Upper lobe of left lung (tissue), 4 donors: Measurements from ENCODE around the gene HNF1A.

Source experiments
- EP300 ChIP-seq, 4 donors: sonication (generic); formaldehyde crosslinking; IDR thresholded peaks; one replicate each; pipeline ENCODE4 v1.5.1; 2017; ENCODE audit warnings: antibody characterized with exemption in 4 of 4, control low read depth in 2 of 4
- POLR2A ChIP-seq, 4 donors: fragments of 450-650 bp; IDR thresholded peaks; one replicate each; pipeline ENCODE4 v1.5.1; 2016 to 2017; ENCODE audit warnings: antibody characterized with exemption in 4 of 4, mild to moderate bottlenecking in 2 of 4
- POLR2AphosphoS5 ChIP-seq, 2 donors: sonication (generic); formaldehyde crosslinking; IDR thresholded peaks; one replicate each; pipeline ENCODE4 v1.5.1; 2017; ENCODE audit warnings: antibody characterized with exemption in 2 of 2
- TF ChIP-seq, protein P1 (sequence below), 6 experiments: fragments of 450-650 bp in 4 of 6; fragments of 200-600 bp in 2 of 6; sonication (generic) in 2 of 6; IDR thresholded peaks; one replicate each; pipeline ENCODE4 v1.5.1; 2016 to 2019; ENCODE audit warnings: antibody characterized with exemption in 6 of 6

GRCh38 chr12:120932956-120933526 lies 45.3 kb upstream of the HNF1A start:
- TF ChIP-seq, protein P1, sequence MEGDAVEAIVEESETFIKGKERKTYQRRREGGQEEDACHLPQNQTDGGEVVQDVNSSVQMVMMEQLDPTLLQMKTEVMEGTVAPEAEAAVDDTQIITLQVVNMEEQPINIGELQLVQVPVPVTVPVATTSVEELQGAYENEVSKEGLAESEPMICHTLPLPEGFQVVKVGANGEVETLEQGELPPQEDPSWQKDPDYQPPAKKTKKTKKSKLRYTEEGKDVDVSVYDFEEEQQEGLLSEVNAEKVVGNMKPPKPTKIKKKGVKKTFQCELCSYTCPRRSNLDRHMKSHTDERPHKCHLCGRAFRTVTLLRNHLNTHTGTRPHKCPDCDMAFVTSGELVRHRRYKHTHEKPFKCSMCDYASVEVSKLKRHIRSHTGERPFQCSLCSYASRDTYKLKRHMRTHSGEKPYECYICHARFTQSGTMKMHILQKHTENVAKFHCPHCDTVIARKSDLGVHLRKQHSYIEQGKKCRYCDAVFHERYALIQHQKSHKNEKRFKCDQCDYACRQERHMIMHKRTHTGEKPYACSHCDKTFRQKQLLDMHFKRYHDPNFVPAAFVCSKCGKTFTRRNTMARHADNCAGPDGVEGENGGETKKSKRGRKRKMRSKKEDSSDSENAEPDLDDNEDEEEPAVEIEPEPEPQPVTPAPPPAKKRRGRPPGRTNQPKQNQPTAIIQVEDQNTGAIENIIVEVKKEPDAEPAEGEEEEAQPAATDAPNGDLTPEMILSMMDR (IDR thresholded peaks at IDR 0.05), result no peak
- no peak for TF ChIP-seq POLR2A (IDR thresholded peaks at IDR 0.05)
- no peak for TF ChIP-seq EP300 (IDR thresholded peaks at IDR 0.05)
- TF ChIP-seq POLR2AphosphoS5 (IDR thresholded peaks at IDR 0.05), result no peak
